CD14-positive monocyte (primary cell): Measurements from ENCODE around the gene VAMP3. TPM values are rescaled to one million over a fixed set of nuclear protein-coding genes. Genes with fewer than 3 reads are reported as not detected.
A peak's percentile ranks its signal among the peaks of the same experiment; 100 is the strongest.

Experiments used
- DNase-seq, 3 donors: peaks; one replicate each; pipeline ENCODE4 v3.0.0-alpha.2; 2011 to 2022
- H2AFZ ChIP-seq: 2 replicates; pipeline ENCODE4 v1.6.0; 2012; ENCODE audit warnings: mild to moderate bottlenecking, low read depth, low read length, inconsistent platforms; ENCODE audit not compliant: insufficient read depth, poor library complexity, severe bottlenecking
- H3K27ac ChIP-seq, 2 donors: 1 replicate in 1 of 2; 2 replicates in 1 of 2; pipeline ENCODE4 v1.5.1; 2012 to 2013; ENCODE audit warnings: low read length in 2 of 2, control low read depth in 1 of 2, inconsistent platforms in 1 of 2, low read depth in 1 of 2, mild to moderate bottlenecking in 1 of 2
- H3K27me3 ChIP-seq, 2 donors: one replicate each; pipeline versions ENCODE4 v1.6.0 to v1.6.1; 2011 to 2013; ENCODE audit warnings: low read length in 2 of 2; ENCODE audit not compliant: control insufficient read depth in 2 of 2, insufficient read depth in 2 of 2
- H3K36me3 ChIP-seq, 2 donors: replicated peaks in 1 of 2; 1 replicate in 1 of 2; 2 replicates in 1 of 2; pipeline versions ENCODE4 v1.5.1 to v1.6.1; 2012 to 2013; ENCODE audit warnings: low read length in 2 of 2, control low read depth in 1 of 2, inconsistent platforms in 1 of 2, mild to moderate bottlenecking in 1 of 2; ENCODE audit not compliant: insufficient read depth in 2 of 2, control insufficient read depth in 1 of 2
- H3K4me1 ChIP-seq, 2 donors: 1 replicate in 1 of 2; 2 replicates in 1 of 2; pipeline versions ENCODE4 v1.5.1 to v1.6.1; 2012 to 2013; ENCODE audit warnings: low read length in 2 of 2, control low read depth in 1 of 2, inconsistent platforms in 1 of 2, mild to moderate bottlenecking in 1 of 2, moderate library complexity in 1 of 2; ENCODE audit not compliant: insufficient read depth in 2 of 2, control insufficient read depth in 1 of 2
- H3K4me2 ChIP-seq: replicated peaks from 2 replicates; pipeline ENCODE3; 2012; ENCODE audit warnings: low read length, moderate library complexity, mild to moderate bottlenecking; ENCODE audit not compliant: poor library complexity, severe bottlenecking; ENCODE audit errors: extremely low read depth
- H3K4me3 ChIP-seq, 3 experiments: fragments of 200-600 bp in 1 of 3; sonication (generic) in 1 of 3; replicated peaks in 1 of 3; 1 replicate in 2 of 3; 2 replicates in 1 of 3; pipeline ENCODE4 v1.5.1; 2011 to 2013; ENCODE audit warnings: low read length in 3 of 3, mild to moderate bottlenecking in 3 of 3, control low read depth in 2 of 3, low read depth in 2 of 3, inconsistent platforms in 1 of 3, moderate library complexity in 1 of 3
- H3K79me2 ChIP-seq: 2 replicates; pipeline ENCODE4 v1.6.0; 2012; ENCODE audit warnings: mild to moderate bottlenecking, control low read depth, inconsistent platforms, low read length, moderate library complexity; ENCODE audit not compliant: insufficient read depth
- H3K9ac ChIP-seq: 2 replicates; pipeline ENCODE4 v1.6.0; 2017; ENCODE audit warnings: low read length, mild to moderate bottlenecking; ENCODE audit not compliant: insufficient read depth, poor library complexity, severe bottlenecking
- H3K9me3 ChIP-seq, 2 donors: replicated peaks in 1 of 2; 1 replicate in 1 of 2; 2 replicates in 1 of 2; pipeline versions ENCODE4 v1.5.1 to v1.6.1; 2012 to 2013; ENCODE audit warnings: low read length in 2 of 2, control low read depth in 1 of 2; ENCODE audit not compliant: control insufficient read depth in 1 of 2, insufficient read depth in 1 of 2
- H4K20me1 ChIP-seq: 2 replicates; pipeline ENCODE4 v1.6.0; 2012; ENCODE audit warnings: mild to moderate bottlenecking, low read length, control low read depth, moderate library complexity; ENCODE audit not compliant: insufficient read depth
- H3K27ac Mint-ChIP-seq, 7 donors: one replicate each; pipeline ENCODE4 v1.8.0; 2020; ENCODE audit warnings: mild to moderate bottlenecking in 7 of 7, mixed read lengths in 7 of 7, moderate library complexity in 6 of 7, inconsistent platforms in 2 of 7
- H3K27me3 Mint-ChIP-seq, 3 donors: one replicate each; pipeline ENCODE4 v1.8.0; 2021 to 2022; ENCODE audit warnings: low read depth in 3 of 3, mild to moderate bottlenecking in 3 of 3, mixed read lengths in 3 of 3, moderate library complexity in 3 of 3, inconsistent platforms in 1 of 3
- H3K36me3 Mint-ChIP-seq, 2 donors: one replicate each; pipeline ENCODE4 v1.8.0; 2020; ENCODE audit warnings: mixed read lengths in 2 of 2, inconsistent platforms in 1 of 2, mild to moderate bottlenecking in 1 of 2
- H3K4me1 Mint-ChIP-seq: one replicate; pipeline ENCODE4 v1.8.0; 2020; ENCODE audit warnings: mild to moderate bottlenecking, mixed read lengths
- H3K4me3 Mint-ChIP-seq, 2 donors: one replicate each; pipeline ENCODE4 v1.8.0; 2020; ENCODE audit warnings: mild to moderate bottlenecking in 2 of 2, mixed read lengths in 2 of 2, moderate library complexity in 1 of 2
- H3K9me3 Mint-ChIP-seq, 7 donors: one replicate each; pipeline ENCODE4 v1.8.0; 2020 to 2022; ENCODE audit warnings: mixed read lengths in 7 of 7, mild to moderate bottlenecking in 6 of 7, moderate library complexity in 6 of 7, inconsistent platforms in 2 of 7
- CTCF ChIP-seq: fragments of 200-600 bp; IDR thresholded peaks from one replicate; pipeline ENCODE4 v1.8.0; 2022; ENCODE audit warnings: antibody characterized with exemption, mild to moderate bottlenecking
- WGBS: methylation state at CpG from one replicate; pipeline ENCODE4 v1.1.5; 2013; ENCODE audit warnings: missing lambda C conversion rate; ENCODE audit not compliant: insufficient coverage; 5-methylcytosine and 5-hydroxymethylcytosine counted together
- intact Hi-C, 2 donors: fragments of 100-400 bp; cut with micrococcal nuclease; formaldehyde crosslinking; loops; one replicate each; pipeline versions ENCODE4 v1.15.0 to v1.15.1; 2023
- polyA plus RNA-seq, 3 donors: library from polyadenylated mRNA; depleted of rRNA in 1 of 3; unstranded in 2 of 3; stranded (reverse) in 1 of 3; fragments of 300-500 nt in 2 of 3; fragments of >200 nt in 1 of 3; fragmentation: Illumina TruSeq in 2 of 3; gene quantifications; 1 replicate in 2 of 3; 2 replicates in 1 of 3; pipeline ENCODE4 v1.2.3, GENCODE V29; 2012 to 2021

Gene VAMP3
- polyA plus RNA-seq, 3 donors, result 106 to 149 (median 138) TPM

- Mint-ChIP-seq H3K27ac (peak overlapping the region in 1 of 7 donors; percentile 42), H3K9me3 (no peaks in the 10 kb centered on the region), H3K27me3 (no peaks in the 10 kb centered on the region), H3K4me3 (no peak overlapping the region), H3K4me1 (peaks cover 21% of the 10 kb centered on the region), H3K36me3 (no peaks in the 10 kb centered on the region)
- no peaks in the 10 kb centered on the region for H3K36me3 ChIP-seq
- no peaks in the 10 kb centered on the region for H4K20me1 ChIP-seq
- H3K27me3 ChIP-seq, result no peaks in the 10 kb centered on the region
- intact Hi-C loops, result loop anchor here (1.0 to 2.0 kb wide), 2 partner anchors 84 to 87 kb away; no protein-coding TSS in a partner anchor
- H3K9ac ChIP-seq, result no peak overlapping the region
- H3K27ac ChIP-seq, result no peak overlapping the region
- H3K79me2 ChIP-seq, result no peaks in the 10 kb centered on the region
- no peak for TF ChIP-seq CTCF
- H3K4me3 ChIP-seq, result no peak overlapping the region
- peak overlapping the region; percentile 64 for H3K4me2 ChIP-seq
- H3K9me3 ChIP-seq, result no peaks in the 10 kb centered on the region
- no CpG with 5 or more reads among the region's 3 CpGs for WGBS
- peak; percentile 43 to 67 (median 58) for DNase-seq
- H3K4me1 ChIP-seq, result peaks cover 17 to 20% of the 10 kb centered on the region in 2 donors
- H2AFZ ChIP-seq, result no peak overlapping the region
Measured at GRCh38 chr1:7753641-7754040, 17.5 kb upstream of the VAMP3 start.

GRCh38 chr1:7754234-7754633, 16.9 kb upstream of the VAMP3 start:
- H3K27me3 ChIP-seq, result no peaks in the 10 kb centered on the region
- Mint-ChIP-seq H3K4me3 (no peak overlapping the region), H3K4me1 (peaks cover 19% of the 10 kb centered on the region), H3K27ac (no peak overlapping the region), H3K9me3 (no peaks in the 10 kb centered on the region), H3K27me3 (no peaks in the 10 kb centered on the region), H3K36me3 (no peaks in the 10 kb centered on the region)
- H3K4me1 ChIP-seq, result peaks cover 17% of the 10 kb centered on the region in 2 donors
- H3K36me3 ChIP-seq, result no peaks in the 10 kb centered on the region
- H3K9me3 ChIP-seq, result no peaks in the 10 kb centered on the region
- H3K9ac ChIP-seq, result no peak overlapping the region
- intact Hi-C loops, result no loop called here
- H3K4me2 ChIP-seq, result no peak overlapping the region
- TF ChIP-seq CTCF, result no peak
- H2AFZ ChIP-seq, result no peak overlapping the region
- no peaks in the 10 kb centered on the region for H3K79me2 ChIP-seq
- H3K4me3 ChIP-seq, result no peak overlapping the region
- H3K27ac ChIP-seq, result no peak overlapping the region
- DNase-seq, result no peak
- no peaks in the 10 kb centered on the region for H4K20me1 ChIP-seq
- no CpG with 5 or more reads among the region's 3 CpGs for WGBS
